ENCODE data around the gene DAPK2.

The DAPK2 gene

DNA sequence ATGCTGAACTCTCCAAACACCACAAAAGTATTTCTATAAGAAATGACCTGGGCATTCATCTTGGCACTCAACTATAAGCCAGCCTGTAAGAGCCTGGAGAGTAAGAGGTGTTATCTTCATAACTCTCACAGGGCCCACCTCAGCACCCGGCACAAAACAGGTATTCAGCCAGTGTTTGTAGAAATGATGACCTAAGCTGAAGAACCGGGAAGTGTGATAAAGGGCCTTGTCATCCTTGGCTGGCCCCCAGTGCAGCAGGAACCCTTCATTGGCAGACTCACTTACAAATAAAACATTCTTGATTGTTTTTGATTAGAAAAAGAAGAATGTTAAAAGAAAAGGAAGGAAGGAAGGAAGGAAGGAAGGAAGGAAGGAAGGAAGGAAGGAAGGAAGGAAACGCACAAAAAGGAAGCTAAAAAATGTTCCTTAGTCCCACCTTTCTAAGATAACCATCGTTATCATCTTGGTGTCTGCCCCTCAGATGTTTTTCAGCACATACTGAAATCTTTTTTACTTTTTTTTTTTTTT lies 52.1 kb downstream of the DAPK2 start:
- no peak for DNase-seq

DNA sequence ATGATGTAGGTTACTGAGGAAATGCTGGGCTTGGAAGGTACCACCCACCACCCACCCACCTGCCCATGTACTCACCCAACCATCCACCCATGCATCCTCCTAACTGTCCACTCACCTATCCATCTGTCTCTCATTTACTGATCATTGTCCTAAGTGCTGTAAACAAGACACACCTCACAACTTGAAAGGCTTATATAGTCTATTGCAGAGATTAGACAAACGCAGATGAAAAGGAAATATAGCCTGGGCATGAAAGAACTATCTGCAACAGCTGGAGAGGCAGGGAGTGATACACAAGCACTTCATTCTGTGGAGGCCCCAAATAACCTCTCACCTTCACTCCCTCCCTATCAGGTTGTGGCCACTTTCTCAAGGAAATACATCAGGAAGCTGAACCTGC lies 54.0 kb downstream of the DAPK2 start:
- DNase-seq, result no peak

DNA sequence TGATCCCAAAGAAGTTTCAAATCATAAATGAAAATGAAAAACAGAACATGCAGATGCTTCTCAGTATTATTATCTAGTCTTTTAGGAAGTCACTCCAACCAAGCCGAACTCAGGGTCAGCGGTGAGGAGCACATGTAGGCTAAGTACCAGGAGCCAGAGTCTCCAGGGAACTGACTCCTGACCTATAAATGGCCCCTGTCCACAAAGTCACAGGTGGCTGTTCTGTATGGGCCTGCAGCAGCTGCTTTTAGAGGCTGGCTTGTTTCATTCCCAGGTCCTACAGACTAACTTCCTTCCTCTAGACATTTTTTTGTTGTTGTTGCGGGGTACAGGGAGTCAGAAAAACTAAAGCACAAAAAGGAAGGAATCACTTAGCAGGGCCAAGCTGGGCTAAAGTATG lies 54.6 kb downstream of the DAPK2 start:
- DNase-seq, result no peak

DNA sequence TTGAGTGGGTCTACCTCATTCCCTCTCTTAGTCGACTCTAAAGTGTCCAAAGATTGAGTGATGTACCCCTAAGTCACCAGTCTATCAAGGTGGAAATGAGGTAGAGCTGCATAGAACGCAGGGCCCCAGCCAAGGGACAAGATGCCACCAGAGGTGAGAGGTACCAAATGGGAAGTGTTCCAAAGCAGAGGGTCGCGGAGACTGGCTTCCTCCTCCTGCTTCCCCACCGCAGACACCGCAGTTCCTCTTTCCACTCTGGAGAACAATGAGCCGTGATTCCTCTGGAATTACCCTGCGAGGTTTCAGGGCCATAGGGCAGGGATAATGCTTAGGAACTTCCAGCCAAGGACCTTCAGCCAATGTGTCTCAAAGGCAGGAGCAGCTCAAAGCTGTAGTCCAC lies 55.8 kb downstream of the DAPK2 start:
- DNase-seq, result no peak

DNA sequence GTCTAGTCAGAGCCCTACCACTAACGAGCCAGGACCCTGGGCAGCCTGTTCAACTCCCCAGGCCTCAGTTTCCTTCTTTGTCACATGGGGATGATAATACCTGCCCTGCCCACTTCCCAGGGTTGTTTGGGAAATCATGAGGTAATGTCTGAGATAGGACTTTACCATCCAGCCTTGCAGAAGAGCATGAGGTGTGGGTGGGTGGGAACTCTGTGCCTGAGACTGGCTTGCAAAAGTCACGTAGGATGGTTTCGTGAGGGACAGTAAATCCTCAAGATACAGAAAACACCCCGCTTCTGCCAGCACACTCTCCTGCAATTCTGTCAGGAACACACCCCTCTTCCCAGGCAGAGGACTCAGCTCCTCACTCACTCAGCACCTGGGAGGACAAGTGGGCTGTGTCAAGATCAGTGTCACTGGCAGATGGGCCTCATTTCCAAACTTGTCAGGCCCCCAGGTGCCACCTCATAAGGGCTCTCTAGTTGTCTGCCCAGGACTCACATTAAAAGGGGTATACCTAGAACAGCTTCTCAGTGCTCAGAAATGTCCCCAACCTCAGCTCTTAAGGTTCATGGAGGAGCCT lies 58.4 kb downstream of the DAPK2 start:
- DNase-seq, result no peak

DNA sequence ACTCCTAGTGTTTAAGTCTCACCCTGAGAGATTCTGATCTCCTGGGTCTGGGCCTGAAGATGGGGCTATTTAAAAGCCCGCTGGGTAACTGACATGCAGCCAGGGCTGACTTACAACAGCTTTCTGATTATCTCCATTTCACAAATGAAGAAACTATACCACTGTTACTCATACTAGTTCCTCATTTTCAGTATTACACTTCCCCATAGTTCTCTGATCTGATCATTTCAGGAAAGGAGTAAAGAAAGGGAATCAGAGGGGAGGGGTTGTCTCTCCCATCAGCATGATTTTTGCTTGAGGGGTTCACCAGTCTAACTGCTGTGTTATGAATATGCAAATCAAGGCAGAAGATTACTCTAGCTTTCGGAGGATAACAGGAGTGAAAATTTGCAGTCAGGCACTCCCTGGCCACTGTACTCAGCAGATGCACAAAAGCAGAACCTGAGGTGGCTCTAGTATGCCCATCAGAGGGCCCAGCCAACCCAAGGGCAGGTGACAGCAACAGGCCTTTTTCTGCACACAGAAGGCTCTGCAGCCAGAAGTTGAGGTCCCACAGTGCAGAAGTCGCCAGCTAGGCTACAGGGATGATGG lies 59.4 kb downstream of the DAPK2 start:
- DNase-seq, result peak; percentile 94

DNA sequence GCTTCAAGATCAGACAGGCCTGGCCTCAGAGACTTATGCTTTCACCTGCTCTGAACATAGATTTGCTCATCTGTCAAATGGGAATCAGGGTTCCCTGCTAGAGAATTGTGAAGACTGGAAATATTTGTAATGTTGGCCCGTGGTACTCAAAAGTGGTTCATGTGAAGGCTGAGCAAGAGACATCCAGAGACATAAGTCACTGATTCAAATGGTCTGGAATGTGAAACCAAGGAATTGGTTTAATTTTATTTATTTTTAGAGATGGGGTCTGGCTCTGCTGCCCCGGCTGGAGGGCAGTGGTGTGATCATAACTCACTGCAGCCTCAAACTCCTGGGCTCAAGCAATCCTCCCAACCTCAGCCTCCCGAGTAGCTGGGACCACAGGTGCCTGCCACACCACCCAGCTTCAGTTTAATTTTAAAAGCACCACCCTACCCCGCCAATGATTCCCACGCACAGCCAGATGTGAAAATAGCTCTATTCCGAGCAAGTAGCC lies 60.1 kb downstream of the DAPK2 start:
- no peak for DNase-seq

DNA sequence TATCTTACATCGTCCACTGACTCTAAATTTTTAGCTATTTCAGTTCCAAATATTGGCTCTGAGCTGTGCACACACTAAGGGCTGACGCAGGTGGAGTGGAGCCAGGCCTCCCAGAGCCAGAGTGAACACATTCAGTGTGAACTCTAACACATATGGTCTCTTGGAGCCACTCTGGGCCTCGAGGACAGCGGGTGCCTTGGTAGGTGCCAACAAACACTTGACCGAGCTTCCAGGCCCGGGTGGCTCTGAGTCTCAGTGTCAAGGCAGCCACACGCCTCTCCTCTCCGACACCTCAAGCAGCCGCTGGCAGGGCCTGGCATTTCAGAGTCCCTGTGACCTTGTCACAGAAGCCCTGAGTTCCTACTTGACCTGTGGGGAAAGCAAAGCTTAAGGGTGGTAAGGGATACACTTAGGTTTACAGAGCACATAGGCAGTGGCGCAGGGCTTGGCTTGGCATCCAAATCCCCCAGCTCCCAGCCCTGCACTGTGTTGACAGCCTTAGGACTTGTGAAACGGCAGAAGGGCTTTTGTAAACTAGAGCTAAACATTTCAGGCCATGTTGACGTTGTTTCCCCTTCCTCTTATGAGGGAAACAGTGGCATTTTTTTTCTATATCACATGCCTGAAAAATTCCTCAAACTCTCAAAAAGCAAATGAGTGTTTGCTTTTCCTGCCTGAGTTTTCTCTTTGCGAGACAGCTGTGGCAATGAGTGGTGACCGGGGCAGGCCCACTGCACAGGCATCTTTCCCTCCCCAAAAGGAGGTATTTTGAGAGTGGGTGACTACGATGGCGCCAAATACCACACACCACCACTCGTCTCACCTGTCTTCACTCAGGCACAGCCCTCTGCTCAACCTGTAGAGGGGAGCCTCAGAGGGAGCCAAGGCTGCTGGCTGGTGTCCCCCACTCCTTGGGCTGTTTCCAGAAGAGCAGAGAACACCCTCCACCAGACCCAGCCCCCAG lies 60.8 kb downstream of the DAPK2 start:
- DNase-seq, result no peak

DNA sequence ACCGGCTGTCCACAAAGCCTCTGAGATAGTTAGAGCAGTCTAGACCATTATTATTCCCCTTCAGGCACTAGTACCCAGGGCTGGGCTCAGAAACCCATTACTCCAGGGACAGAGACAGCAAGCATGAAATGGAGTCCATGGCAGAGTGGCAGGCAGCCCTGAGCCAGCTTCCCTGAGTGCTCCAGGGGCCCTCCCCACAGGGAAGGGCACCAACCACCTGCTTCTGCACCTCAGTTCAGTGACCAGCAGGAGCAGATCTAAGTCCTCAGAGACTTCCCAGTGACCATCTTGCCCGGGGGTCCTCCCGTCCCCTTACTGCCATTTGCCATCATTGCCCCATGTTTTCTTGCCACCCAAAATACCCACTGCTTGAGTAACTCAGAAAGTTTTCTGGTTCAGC lies 62.0 kb downstream of the DAPK2 start:
- no peak for DNase-seq

DNA sequence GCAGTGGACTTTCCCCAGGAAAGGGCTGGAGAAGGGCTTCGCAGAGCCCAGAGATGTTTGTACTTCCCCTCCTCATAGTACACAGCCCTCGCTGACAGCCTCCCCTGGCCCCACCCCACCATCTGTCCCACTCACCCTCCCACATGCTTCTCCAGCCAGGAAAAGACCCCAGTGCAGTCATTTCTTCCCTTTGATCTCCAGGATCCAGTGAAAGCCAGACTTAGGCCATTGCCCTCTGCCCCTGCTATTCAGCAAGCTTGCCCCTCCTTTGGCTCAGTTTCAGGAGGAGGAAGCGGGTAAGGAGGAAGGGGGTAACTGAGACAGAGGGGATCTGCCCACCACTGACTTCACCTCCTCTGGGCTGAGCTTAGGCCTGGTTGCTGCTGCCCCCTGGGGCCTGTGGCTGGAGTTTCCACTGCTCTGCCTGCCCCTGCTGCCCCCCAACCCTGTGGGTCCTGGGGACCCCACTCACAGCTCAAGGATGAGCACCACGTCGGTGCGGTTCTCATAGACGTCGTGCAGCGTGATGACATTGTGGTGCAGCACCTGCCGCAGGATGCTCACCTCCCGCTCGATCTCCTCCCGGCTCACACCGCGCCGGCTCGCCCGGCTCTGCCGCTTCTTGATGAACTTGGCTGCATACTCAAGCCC lies 63.1 kb downstream of the DAPK2 start:
- peak; percentile 20 for DNase-seq

DNA sequence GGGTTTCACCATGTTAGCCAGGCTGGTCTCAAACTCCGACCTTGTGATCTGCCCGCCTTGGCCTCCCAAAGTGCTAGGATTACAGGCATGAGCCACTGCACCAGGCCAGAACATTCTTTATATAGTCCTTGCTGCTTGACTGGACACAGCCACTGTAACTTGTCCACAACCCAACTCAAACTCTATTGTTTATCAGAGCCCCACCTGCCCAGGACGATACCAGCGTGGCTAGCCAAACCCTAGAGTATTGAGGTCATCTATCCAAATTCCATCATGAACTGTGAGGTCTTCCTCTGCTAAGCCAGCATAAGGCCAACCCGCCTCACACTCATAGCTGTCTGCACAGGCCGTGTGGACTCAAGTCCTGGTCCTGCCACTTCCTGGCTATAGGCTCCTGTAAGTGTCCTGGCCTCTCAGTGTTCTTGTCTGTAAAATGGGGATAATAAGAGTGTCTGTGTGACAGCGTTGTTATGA lies 63.9 kb downstream of the DAPK2 start:
- no peak for DNase-seq

DNA sequence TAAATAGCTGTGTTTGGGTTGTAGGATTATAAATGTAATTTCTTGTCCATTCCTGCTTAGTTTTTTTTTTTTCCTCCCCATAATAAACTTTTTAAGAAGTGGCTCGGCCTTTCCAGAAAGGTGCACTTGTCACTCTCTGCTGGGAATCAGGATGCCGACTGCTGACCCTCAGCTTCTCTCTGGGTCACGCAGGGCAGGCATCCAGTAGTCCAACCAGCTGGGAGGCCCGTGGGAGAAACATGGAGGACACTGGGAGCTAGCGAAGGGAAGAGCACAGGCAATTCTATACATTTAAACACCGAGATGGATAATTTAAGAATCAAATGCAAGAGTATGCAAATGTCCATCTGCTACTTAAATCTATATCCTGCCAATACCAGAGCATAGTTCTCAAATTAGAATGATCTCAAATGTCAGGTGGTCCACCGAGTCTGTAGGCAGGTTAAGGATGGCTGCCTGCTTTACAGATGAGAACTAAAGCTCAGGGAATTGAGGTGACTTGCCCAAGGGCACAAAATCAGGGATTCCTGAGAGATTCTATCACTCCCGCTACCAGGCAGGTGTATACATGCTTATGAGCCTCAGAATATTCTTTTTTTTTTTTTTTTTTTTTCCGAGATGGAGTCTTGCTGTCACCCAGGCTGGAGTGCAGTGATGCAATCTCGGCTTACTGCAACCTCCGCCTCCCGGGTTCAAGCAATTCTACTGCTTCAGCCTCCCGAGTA lies 64.5 kb downstream of the DAPK2 start:
- DNase-seq, result no peak

DNA sequence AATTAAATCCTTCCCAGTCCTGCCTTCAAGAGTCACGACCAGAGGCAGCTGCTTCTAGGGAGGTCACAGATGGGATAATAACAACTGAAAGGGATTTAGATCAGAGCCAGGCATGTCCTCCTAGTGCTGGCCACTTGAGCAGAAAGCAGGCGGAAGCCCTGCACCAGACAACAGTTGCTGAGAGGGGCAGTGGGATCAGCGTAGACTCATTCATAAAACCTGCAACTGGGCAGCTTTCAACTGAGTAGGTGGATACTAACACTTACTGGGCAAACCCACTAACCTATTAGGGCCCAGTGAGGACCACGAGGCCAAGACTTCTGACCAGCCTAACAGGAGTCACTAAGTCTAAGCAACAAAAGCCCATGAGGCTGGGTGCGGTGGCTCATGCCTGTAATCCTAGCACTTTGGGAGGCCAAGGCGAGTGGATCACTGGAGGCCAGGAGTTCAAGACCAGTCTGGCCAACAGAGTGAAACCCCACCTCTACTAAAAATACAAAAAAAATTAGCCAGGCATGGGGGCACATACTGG lies 67.0 kb downstream of the DAPK2 start:
- no peak for DNase-seq

DNA sequence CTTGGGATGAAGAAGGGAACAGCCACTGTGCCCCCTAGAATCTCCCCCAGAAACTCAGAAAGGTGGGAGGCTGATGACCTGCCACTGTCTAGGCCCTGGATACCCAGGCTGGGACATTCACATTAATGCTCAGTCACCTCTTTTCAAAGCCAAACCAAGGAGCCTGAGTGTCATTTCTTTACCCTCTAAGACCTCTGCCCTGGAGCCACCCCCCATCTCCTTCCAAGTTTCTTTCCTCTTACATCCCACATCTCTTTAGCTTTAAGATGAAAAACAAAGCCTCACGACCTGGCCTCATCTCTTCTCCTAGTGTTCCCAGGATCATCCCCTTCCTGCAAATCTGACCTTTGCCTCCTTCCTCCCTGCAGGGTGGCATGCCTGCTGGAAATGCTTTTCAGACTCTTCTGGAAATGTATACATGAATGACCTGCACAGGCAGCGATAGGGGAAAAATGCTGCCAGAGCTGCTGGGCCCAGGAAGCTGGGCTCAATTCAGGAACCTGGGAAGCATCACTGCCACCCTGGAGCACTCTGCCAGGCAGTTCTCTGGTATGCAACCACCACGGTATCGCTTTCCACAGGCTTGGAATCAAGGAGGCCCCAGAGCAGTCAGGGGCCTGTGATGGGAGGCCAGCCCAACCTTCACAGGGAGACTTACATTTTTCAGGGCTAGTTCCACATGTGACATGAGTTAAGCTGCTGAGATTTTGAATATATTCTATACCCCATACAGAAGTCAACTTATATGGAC lies 67.6 kb downstream of the DAPK2 start:
- DNase-seq, result no peak

DNA sequence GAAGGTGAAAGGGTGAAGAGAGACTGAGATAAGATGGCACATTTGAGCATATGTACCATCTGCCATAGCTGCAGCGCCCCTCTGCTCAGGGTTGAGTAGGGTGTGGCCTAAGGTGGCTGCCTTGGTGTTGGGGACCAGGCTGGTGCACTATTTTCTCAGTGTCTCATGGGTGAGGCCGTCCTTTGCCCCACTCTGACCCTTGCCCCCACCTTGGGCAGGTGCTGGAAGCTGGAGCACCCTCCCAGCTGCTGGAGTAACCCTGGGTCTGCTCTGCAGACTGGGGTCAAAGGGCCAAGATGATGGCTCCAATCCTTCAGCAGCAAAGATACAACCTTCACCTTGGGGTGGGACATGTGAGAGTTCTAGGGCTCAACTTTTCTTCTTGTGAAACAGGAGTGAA lies 69.2 kb downstream of the DAPK2 start:
- no peak for DNase-seq

DNA sequence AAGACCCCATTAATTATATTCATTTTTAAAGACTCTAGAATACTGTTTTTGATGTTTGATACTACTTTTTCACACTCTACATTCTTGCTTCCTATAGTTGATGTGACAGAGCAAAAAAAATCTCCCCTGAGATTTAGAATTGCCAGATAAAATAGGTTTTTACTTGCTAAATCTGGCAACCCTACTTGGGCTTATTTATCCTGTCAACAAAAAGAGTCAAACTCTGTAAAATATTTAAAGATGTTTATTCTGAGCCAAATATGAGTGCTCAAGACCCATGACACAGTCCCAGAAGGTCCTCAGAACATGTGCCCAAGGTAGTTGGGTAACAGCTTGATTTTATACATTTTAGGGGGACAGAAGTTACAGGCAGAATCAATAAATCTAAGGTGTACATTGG lies 72.3 kb downstream of the DAPK2 start:
- no peak for DNase-seq

DNA sequence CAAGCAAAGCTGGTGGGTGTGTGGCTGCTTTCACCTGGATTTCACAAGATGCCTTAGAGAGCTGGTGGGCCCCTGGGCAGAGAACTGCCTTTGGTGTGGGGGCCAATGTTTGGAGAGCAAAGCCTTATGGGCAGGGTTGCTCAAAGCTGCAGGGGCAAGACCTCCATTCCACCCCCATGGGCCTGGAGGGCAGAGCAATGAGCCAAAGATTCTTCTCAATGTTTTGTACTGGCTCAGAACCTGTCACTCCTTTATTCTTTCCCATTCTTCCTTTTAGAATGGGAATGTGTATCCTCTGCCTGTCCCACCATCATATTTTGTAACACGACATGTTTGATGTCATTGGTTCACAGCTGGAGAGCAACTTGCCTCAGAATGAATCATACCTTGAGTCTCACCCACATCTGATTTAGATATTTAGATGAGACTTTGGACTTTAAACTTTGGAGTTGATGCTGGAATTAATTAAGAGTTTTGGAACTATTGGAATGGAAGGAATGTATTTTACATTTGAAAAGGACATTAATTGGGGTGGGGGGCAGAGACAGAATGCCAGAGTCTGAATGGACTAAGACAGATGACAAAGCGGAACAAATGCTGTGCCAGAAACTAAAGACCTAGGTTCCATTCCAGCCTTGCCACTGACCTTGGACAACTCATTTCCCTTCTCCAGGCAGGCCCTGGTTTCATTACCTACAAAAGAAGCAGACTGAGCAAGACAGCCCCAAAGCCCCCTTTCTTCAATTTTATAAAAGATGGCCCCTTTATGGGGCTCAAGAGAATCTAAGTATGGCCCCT lies 72.9 kb downstream of the DAPK2 start:
- DNase-seq, result no peak

DNA sequence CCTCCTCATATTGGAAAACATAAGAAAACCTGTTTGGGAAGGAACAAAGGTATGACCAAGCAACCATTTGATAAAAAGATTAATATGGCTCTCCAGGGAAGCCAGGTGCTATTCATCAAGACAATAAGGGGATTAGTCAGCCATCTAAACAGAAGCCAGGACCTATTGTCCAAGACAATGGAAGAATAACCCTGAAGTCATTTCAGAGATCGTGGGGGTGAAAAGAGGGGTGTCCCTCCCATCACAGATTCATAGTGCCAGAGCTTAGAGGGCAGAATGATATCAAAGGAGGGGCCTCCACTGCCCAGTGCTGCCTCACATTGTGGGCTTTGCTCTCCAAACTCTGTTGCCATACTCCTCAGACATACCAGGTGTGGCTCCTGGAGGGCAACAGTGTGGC lies 73.5 kb downstream of the DAPK2 start:
- no peak for DNase-seq

DNA sequence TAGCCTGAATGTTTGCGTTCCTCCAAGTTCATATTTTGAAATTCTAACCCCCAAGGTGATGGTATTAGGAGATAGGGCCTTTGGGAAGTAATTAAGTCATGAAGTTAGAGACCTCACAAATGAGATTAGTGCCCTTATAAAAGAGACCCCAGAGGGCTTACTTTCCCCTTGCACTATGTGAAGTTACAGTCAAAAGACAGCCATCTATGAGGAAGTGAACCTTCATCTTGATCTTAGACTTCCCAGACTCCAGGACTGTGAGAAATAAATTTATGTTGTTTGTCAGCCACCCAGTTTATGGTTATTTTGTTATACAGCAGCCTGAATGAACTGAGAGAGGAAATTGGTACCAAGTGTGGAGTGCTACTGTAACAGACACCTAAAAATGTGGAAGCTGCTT lies 74.4 kb downstream of the DAPK2 start:
- DNase-seq, result peak; percentile 21

DNA sequence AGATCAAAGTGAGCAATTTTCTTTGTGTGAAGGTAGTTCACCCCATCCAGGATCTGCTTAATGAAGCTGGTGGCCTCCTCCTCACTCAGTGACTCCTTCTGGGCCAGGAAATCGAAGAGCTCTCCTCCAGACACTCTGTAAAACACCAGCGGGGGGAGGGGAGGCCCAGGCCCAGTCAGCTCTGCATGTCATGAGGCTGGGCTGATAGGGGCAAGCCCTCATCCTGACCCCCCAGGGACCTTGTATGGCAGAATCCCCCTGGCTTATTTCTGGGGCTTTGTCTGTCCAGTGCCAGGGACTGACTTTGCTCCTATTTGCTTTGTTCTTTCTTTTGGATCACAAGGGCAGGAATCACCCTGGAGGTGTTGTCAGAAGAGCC lies 74.9 kb downstream of the DAPK2 start:
- DNase-seq, result peak; percentile 40

Measured in OCI-M1 (cell line).